Fibroblast of lung (primary cell): Measurements from ENCODE around the gene P2RY8. TPM values are rescaled to one million over a fixed set of nuclear protein-coding genes. Genes with fewer than 3 reads are reported as not detected.

Experiments used
- DNase-seq, 2 donors: peaks; one replicate each; pipeline versions ENCODE4 v3.0.0 to v3.0.0-alpha.2; 2010; ENCODE audit warnings: low read depth in 2 of 2
- H2AFZ ChIP-seq: 2 replicates; pipeline ENCODE4 v1.5.1; 2012; ENCODE audit warnings: low read length, control low read depth, inconsistent platforms
- H3K27ac ChIP-seq: 2 replicates; pipeline ENCODE4 v1.5.1; 2011; ENCODE audit warnings: low read length, control low read depth; ENCODE audit not compliant: insufficient read depth
- H3K27me3 ChIP-seq: 2 replicates; pipeline ENCODE4 v1.5.1; 2011; ENCODE audit warnings: mild to moderate bottlenecking, low read length; ENCODE audit not compliant: control insufficient read depth, insufficient read depth
- H3K36me3 ChIP-seq: 2 replicates; pipeline ENCODE4 v1.5.1; 2011; ENCODE audit warnings: low read length; ENCODE audit not compliant: control insufficient read depth, insufficient read depth
- H3K4me1 ChIP-seq: 2 replicates; pipeline ENCODE4 v1.5.1; 2011; ENCODE audit warnings: low read length; ENCODE audit not compliant: control insufficient read depth, insufficient read depth; ENCODE audit errors: extremely low read depth
- H3K4me2 ChIP-seq: 2 replicates; pipeline ENCODE4 v1.5.1; 2011; ENCODE audit warnings: low read length, control low read depth; ENCODE audit not compliant: insufficient read depth; ENCODE audit errors: extremely low read depth
- H3K4me3 ChIP-seq, 4 experiments: fragments of 200-600 bp in 1 of 4; sonication (generic) in 1 of 4; replicated peaks in 1 of 4; 2 replicates each; pipeline ENCODE4 v1.5.1; 2011 to 2016; ENCODE audit warnings: low read length in 4 of 4, low read depth in 3 of 4, mild to moderate bottlenecking in 3 of 4, control low read depth in 2 of 4, inconsistent platforms in 1 of 4, mixed read lengths in 1 of 4; ENCODE audit not compliant: insufficient read depth in 1 of 4; ENCODE audit errors: control extremely low read depth in 1 of 4
- H3K79me2 ChIP-seq: 2 replicates; pipeline ENCODE4 v1.5.1; 2012; ENCODE audit warnings: mild to moderate bottlenecking, low read length, inconsistent platforms; ENCODE audit not compliant: control insufficient read depth, insufficient read depth
- H3K9ac ChIP-seq: 2 replicates; pipeline ENCODE4 v1.5.1; 2011; ENCODE audit warnings: mild to moderate bottlenecking, low read length, control low read depth; ENCODE audit not compliant: insufficient read depth
- H3K9me3 ChIP-seq: 2 replicates; pipeline ENCODE4 v1.5.1; 2012; ENCODE audit warnings: low read depth, low read length; ENCODE audit not compliant: control insufficient read depth, insufficient read depth
- H4K20me1 ChIP-seq: 2 replicates; pipeline ENCODE4 v1.5.1; 2011; ENCODE audit warnings: low read length; ENCODE audit not compliant: control insufficient read depth, insufficient read depth; ENCODE audit errors: extremely low read depth
- EZH2 ChIP-seq: IDR thresholded peaks from 2 replicates; pipeline ENCODE4 v1.5.1; 2012; ENCODE audit warnings: low read length, control low read depth, mild to moderate bottlenecking; ENCODE audit errors: missing control alignments
- polyA minus RNA-seq: library from RNA; depleted of rRNA, polyadenylated mRNA; stranded (reverse); fragments of >200 nt; gene quantifications from 2 replicates; pipeline ENCODE4 v1.2.3, GENCODE V29; 2011; ENCODE audit warnings: low replicate concordance
- polyA plus RNA-seq, 2 donors: library from polyadenylated mRNA; depleted of rRNA in 1 of 2; stranded (reverse) in 1 of 2; unstranded in 1 of 2; fragments of >200 nt; gene quantifications; 2 replicates each; pipeline ENCODE4 v1.2.1, GENCODE V29; 2011 to 2012; ENCODE audit warnings: missing spikeins in 1 of 2
- total RNA-seq: library from RNA; depleted of rRNA; stranded (reverse); fragments of >200 nt; gene quantifications from 2 replicates; pipeline ENCODE4 v1.2.1, GENCODE V29; 2014
- TF ChIP-seq, protein P1 (sequence below), 2 donors: IDR thresholded peaks in 1 of 2; conservative IDR thresholded peaks in 1 of 2; 1 replicate in 1 of 2; 2 replicates in 1 of 2; pipeline ENCODE4 v1.5.1; 2011 to 2012; ENCODE audit warnings: low read length in 2 of 2, control low read depth in 1 of 2, inconsistent platforms in 1 of 2, low read depth in 1 of 2, mild to moderate bottlenecking in 1 of 2

The P2RY8 gene
- total RNA-seq (not detected in 2 replicates), polyA plus RNA-seq (not detected in 2 replicates), polyA minus RNA-seq (not detected in 2 replicates)
- not detected in 2 replicates for polyA plus RNA-seq (2012)

GRCh38 chrX:1537031-1537715 is at the start of gene P2RY8:
Gene P2RY8 (minus strand): TSS chrX:1537185. CDS start chrX:1466558, 70,627 bp downstream.
- no peaks in the 10 kb centered on the region for H4K20me1 ChIP-seq
- H3K9me3 ChIP-seq = no peaks in the 10 kb centered on the region
- DNase-seq = no peak
- H3K4me2 ChIP-seq = no peak within 1 kb of the TSS
- H3K9ac ChIP-seq = no peak within 1 kb of the TSS
- H3K79me2 ChIP-seq = no peaks in the 10 kb centered on the region
- H2AFZ ChIP-seq = no peak within 1 kb of the TSS
- TF ChIP-seq, protein P1, sequence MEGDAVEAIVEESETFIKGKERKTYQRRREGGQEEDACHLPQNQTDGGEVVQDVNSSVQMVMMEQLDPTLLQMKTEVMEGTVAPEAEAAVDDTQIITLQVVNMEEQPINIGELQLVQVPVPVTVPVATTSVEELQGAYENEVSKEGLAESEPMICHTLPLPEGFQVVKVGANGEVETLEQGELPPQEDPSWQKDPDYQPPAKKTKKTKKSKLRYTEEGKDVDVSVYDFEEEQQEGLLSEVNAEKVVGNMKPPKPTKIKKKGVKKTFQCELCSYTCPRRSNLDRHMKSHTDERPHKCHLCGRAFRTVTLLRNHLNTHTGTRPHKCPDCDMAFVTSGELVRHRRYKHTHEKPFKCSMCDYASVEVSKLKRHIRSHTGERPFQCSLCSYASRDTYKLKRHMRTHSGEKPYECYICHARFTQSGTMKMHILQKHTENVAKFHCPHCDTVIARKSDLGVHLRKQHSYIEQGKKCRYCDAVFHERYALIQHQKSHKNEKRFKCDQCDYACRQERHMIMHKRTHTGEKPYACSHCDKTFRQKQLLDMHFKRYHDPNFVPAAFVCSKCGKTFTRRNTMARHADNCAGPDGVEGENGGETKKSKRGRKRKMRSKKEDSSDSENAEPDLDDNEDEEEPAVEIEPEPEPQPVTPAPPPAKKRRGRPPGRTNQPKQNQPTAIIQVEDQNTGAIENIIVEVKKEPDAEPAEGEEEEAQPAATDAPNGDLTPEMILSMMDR (conservative IDR thresholded peaks at IDR 0.05 in 1 of 2, IDR thresholded peaks at IDR 0.05 in 1 of 2; ENCODE audit: low read depth in 1 of 2, low read length in 2 of 2) = no peak
- no peak for TF ChIP-seq EZH2
- H3K4me1 ChIP-seq = no peaks in the 10 kb centered on the region
- H3K27ac ChIP-seq = no peak within 1 kb of the TSS
- H3K27me3 ChIP-seq = no peaks in the 10 kb centered on the region
- no peaks in the 10 kb centered on the region for H3K36me3 ChIP-seq
- no peak within 1 kb of the TSS for H3K4me3 ChIP-seq

DNA sequence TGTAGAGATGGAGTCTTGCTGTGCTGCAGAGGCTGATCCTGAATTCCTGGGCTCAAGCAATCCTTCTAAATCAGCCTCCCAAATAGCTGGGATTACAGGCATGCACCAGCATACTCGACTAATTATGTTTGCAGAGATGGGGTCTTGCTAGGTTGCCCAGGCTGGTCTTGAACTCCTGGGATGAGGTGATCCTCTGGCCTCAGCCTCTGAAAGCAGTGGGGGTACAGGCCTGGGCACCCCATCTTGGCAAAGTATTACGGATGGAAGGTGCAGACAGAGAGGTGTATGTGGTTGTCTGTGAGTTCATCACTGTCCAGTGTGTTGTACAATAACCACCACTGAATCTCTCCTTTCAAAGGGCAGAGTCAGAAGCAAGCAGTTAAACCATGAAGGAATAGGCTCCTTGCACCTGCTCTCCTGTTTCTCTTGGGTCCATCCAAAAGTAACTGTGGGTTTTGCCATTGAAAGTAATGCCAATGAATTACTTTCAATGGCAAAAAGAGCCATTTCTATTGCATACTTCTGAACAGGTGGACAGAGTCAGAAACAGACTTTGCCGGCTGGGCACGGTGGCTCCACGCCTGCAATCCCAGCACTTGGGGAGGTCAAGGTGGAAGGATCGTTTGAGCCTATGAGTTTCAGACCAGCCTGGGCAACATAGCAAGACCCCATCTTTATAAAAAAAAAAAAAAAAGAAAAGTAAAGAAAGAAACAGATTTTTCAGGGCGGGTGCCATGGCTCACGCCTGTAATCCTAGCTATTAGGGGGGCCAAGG is 47.4 kb upstream of the P2RY8 start:
- H4K20me1 ChIP-seq = no peaks in the 10 kb centered on the region
- no peak for DNase-seq
- H3K4me3 ChIP-seq = no peak overlapping the region
- H3K9me3 ChIP-seq = no peaks in the 10 kb centered on the region
- no peaks in the 10 kb centered on the region for H3K27me3 ChIP-seq
- H3K4me2 ChIP-seq = no peak overlapping the region
- H3K4me1 ChIP-seq = no peaks in the 10 kb centered on the region
- no peaks in the 10 kb centered on the region for H3K36me3 ChIP-seq
- no peak overlapping the region for H3K9ac ChIP-seq
- no peak overlapping the region for H3K27ac ChIP-seq
- no peak for TF ChIP-seq EZH2
- no peak overlapping the region for H2AFZ ChIP-seq
- H3K79me2 ChIP-seq = no peaks in the 10 kb centered on the region

GRCh38 chrX:1582686-1583437 is 45.9 kb upstream of the P2RY8 start:
- TF ChIP-seq, protein P1 (conservative IDR thresholded peaks at IDR 0.05 in 1 of 2, IDR thresholded peaks at IDR 0.05 in 1 of 2; ENCODE audit: low read depth in 1 of 2, low read length in 2 of 2) = no peak
- TF ChIP-seq EZH2 = no peak
- Histone ChIP-seq H3K4me2 (no peak overlapping the region), H3K9me3 (no peaks in the 10 kb centered on the region)

More at GRCh38 chrX:1582686-1583437, 45.9 kb upstream of the P2RY8 start:
- Histone ChIP-seq H2AFZ (no peak overlapping the region), H3K9ac (no peak overlapping the region), H3K27ac (no peak overlapping the region), H3K79me2 (no peaks in the 10 kb centered on the region), H4K20me1 (no peaks in the 10 kb centered on the region), H3K4me1 (no peaks in the 10 kb centered on the region), H3K4me3 (no peak overlapping the region), H3K27me3 (no peaks in the 10 kb centered on the region), H3K36me3 (no peaks in the 10 kb centered on the region)
- DNase-seq = peak in 1 of 2 donors; percentile 25
